ENCODE measurements around the gene H3-3A. TPM values are rescaled to one million over a fixed set of nuclear protein-coding genes. Genes with fewer than 3 reads are reported as not detected.
A peak's percentile ranks its signal among the peaks of the same experiment; 100 is the strongest.

The H3-3A gene
- total RNA-seq, 1 experiment from 2014 or later = 894 TPM

DNA sequence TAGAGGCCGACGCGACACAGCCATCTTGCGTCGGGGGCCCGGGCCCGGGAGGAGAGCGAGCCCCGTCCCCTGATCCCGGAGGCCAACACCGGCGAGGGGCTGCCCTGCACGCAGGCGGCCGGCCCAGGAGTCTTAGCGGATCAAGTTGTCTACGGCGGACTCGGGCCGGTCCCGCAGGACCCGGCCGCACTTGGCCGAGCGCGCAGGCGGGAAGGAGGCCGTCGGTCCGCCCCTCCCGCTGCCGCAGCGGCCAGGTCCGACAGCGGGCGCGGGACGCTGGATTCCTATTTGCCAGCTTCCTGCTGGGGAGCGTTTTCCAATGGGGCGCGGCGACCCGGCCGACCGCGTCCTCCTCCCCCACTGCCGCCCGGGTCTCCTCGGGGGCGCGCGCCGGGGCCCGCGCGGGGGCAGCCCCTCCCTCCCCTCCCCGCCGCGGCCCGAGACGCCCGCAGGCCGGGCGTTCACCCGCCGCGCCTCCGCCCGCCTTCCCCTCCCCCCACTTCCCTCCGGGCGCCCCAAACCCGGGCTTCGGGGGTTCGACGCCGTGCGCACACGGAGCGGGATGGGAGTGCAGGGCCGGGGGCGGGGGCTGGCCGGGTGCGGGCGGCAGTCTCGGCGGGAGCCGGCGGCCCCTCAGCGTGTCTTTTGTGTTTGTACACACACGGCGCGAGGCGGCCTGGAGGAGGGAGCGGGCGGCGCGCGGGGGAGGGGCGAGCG lies 517 bp upstream of the H3-3A start (continued):
- TF ChIP-seq, protein P1, sequence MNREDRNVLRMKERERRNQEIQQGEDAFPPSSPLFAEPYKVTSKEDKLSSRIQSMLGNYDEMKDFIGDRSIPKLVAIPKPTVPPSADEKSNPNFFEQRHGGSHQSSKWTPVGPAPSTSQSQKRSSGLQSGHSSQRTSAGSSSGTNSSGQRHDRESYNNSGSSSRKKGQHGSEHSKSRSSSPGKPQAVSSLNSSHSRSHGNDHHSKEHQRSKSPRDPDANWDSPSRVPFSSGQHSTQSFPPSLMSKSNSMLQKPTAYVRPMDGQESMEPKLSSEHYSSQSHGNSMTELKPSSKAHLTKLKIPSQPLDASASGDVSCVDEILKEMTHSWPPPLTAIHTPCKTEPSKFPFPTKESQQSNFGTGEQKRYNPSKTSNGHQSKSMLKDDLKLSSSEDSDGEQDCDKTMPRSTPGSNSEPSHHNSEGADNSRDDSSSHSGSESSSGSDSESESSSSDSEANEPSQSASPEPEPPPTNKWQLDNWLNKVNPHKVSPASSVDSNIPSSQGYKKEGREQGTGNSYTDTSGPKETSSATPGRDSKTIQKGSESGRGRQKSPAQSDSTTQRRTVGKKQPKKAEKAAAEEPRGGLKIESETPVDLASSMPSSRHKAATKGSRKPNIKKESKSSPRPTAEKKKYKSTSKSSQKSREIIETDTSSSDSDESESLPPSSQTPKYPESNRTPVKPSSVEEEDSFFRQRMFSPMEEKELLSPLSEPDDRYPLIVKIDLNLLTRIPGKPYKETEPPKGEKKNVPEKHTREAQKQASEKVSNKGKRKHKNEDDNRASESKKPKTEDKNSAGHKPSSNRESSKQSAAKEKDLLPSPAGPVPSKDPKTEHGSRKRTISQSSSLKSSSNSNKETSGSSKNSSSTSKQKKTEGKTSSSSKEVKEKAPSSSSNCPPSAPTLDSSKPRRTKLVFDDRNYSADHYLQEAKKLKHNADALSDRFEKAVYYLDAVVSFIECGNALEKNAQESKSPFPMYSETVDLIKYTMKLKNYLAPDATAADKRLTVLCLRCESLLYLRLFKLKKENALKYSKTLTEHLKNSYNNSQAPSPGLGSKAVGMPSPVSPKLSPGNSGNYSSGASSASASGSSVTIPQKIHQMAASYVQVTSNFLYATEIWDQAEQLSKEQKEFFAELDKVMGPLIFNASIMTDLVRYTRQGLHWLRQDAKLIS (CRISPR knock-in tag; IDR thresholded peaks at IDR 0.05; ENCODE audit: borderline replicate concordance) = no peak

DNA sequence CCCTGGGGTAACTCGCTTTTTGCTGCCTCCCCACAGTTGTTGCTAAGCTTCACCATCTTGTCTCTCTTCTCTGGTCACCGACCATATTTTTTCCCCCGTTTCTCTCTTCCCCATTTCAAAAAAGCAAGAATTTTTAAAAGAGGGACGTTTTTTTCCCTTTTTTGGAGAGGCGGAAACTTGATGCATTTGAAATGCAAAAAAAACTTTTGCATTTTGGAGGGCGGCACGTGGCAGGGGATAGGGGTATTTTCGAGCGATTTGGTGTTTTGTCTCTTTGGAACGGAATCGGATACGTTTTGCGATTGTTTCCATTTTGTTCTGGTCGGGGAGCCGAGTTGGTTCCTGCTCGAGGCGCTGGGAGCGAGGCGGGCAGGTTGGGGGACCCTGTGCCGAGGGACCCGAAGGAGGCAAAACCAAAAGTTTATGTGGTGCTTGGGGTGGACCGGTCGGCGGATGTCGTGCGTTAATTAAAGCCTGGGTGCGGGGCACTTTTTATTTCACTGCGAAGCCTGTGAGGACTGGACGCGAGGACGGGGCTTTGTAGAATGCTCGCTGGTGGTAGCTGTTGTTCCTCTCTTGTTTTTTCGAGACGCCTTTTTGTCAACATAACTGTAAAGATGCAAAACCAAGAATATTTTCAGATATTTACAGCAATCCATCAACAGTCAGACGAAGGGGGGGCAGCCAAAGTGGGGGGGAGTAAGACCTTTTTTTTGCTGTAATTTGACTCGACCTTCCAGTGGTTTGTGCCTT lies 884 bp downstream of the H3-3A start:
- POLR2A ChIA-PET = interaction anchor here (1.0 to 3.2 kb wide), 10 partner anchors 20 to 411 kb away, joined by 3 to 30 read pairs (median 8); partner anchors contain the start of genes ENAH, SDE2 and TMEM63A
- Mint-ChIP-seq H3K4me3 (peak overlapping the region; percentile 100), H3K36me3 (peaks cover 65% of the 10 kb centered on the region), H3K9me3 (no peaks in the 10 kb centered on the region), H3K4me1 (peaks cover 45% of the 10 kb centered on the region), H3K27me3 (ENCODE audit: low read depth) (no peaks in the 10 kb centered on the region; the same call in 1 of the 2 replicates), H3K27ac (peak overlapping the region; percentile 99)
- no peak for ATAC-seq
- TF ChIP-seq TEAD1 (CRISPR knock-in tag; IDR thresholded peaks at IDR 0.05) (no peak), NFATC4 (CRISPR knock-in tag; IDR thresholded peaks at IDR 0.05) (no peak), MYBL2 (CRISPR knock-in tag; IDR thresholded peaks at IDR 0.05) (0 out of 2 replicates have a peak, but pooled peaks have one; percentile 8), CBFB (CRISPR knock-in tag; IDR thresholded peaks at IDR 0.05; ENCODE audit: low read depth) (no peak), JAZF1 (CRISPR knock-in tag; IDR thresholded peaks at IDR 0.05) (no peak), CDX4 (CRISPR knock-in tag; IDR thresholded peaks at IDR 0.05; ENCODE audit: borderline replicate concordance) (no peak), TP53 (CRISPR knock-in tag; IDR thresholded peaks at IDR 0.05) (no peak), IRF1 (CRISPR knock-in tag; IDR thresholded peaks at IDR 0.05) (no peak), FOXK1 (CRISPR knock-in tag; IDR thresholded peaks at IDR 0.05) (no peak), ZNF425 (CRISPR knock-in tag; conservative IDR thresholded peaks at IDR 0.05) (no peak), SP1 (CRISPR knock-in tag; conservative IDR thresholded peaks at IDR 0.05) (no peak), ZNF263 (CRISPR knock-in tag; IDR thresholded peaks at IDR 0.05; ENCODE audit: low read depth) (no peak), CTCF (IDR thresholded peaks at IDR 0.05) (no peak), ZNF396 (CRISPR knock-in tag; IDR thresholded peaks at IDR 0.05; ENCODE audit: borderline replicate concordance) (no peak)
- TF ChIP-seq, protein P2, sequence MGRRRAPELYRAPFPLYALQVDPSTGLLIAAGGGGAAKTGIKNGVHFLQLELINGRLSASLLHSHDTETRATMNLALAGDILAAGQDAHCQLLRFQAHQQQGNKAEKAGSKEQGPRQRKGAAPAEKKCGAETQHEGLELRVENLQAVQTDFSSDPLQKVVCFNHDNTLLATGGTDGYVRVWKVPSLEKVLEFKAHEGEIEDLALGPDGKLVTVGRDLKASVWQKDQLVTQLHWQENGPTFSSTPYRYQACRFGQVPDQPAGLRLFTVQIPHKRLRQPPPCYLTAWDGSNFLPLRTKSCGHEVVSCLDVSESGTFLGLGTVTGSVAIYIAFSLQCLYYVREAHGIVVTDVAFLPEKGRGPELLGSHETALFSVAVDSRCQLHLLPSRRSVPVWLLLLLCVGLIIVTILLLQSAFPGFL (CRISPR knock-in tag; IDR thresholded peaks at IDR 0.05; ENCODE audit: borderline replicate concordance) = 0 out of 2 replicates have a peak, but pooled peaks have one; percentile 40
- DNase-seq (ENCODE audit: low spot score) = peak; percentile 43
- CTCF ChIA-PET = interaction anchor here (0.6 to 2.5 kb wide), 6 partner anchors 33 to 411 kb away, joined by 3 to 22 read pairs (median 4); no protein-coding TSS in a partner anchor

Data from WTC11 (cell line).